GM12878 (cell line): ENCODE data around the gene AKTIP. TPM values are rescaled to one million over a fixed set of nuclear protein-coding genes. Genes with fewer than 3 reads are reported as not detected.

Experiments
- ATAC-seq: fragments of 200-7000 bp; cut with Tn5 transposase; 3 replicates; pipeline ENCODE4 v1.9.1; 2020; ENCODE audit warnings: mild to moderate bottlenecking, moderate library complexity
- BruUV-seq: library from RNA; stranded (reverse); fragments of 400-500 nt; replicated peaks from 2 replicates; lab custom pipeline; 2021; lab: Mats Ljungman, UMichigan
- CTCF ChIA-PET: fragments of 300-600 bp; sonication (Branson Sonifier 250); formaldehyde crosslinking; extraction: SDS; loops from one replicate; lab custom pipeline; 2021; ENCODE audit warnings: inconsistent platforms; lab: Yijun Ruan, JAX
- POLR2A ChIA-PET: fragments of 350-600 bp; formaldehyde crosslinking; extraction: SDS; loops from one replicate; lab custom pipeline; 2021; ENCODE audit warnings: inconsistent platforms; lab: Charles Lee
- RAD21 ChIA-PET: fragments of 300-600 bp; sonication (Branson Sonifier 250); formaldehyde crosslinking; loops from one replicate; lab custom pipeline; 2023; ENCODE audit warnings: antibody characterized with exemption; ENCODE audit not compliant: unreplicated experiment; lab: Charles Lee
- SMC1A ChIA-PET: fragments of 300-600 bp; sonication (Branson Sonifier 250); formaldehyde crosslinking; loops from one replicate; lab custom pipeline; 2023; ENCODE audit not compliant: unreplicated experiment, uncharacterized antibody; lab: Charles Lee
- DNase-seq: peaks from one replicate; pipeline ENCODE4 v3.0.0-alpha.2; 2011; ENCODE audit warnings: low read depth, low spot score
- FAIRE-seq: peaks from 3 replicates; lab custom pipeline; 2011; peaks lifted over from hg19 to GRCh38; lab: Jason Lieb, UNC
- H2AFZ ChIP-seq: 2 replicates; pipeline ENCODE4 v1.6.0; 2011; ENCODE audit warnings: low read depth, low read length, control low read depth; ENCODE audit not compliant: control insufficient read depth
- H3K27ac ChIP-seq: 2 replicates; pipeline ENCODE4 v1.5.1; 2011; ENCODE audit warnings: control low read depth; ENCODE audit not compliant: control insufficient read depth, insufficient read depth
- H3K27me3 ChIP-seq, 2 experiments: replicated peaks in 1 of 2; 2 replicates each; pipeline versions ENCODE4 v1.6.0 to v1.6.1; 2011; ENCODE audit warnings: low read length in 1 of 2; ENCODE audit not compliant: control insufficient read depth in 2 of 2, insufficient read depth in 2 of 2
- H3K36me3 ChIP-seq, 2 experiments: 2 replicates each; pipeline ENCODE4 v1.5.1; 2011; ENCODE audit warnings: low read length in 1 of 2; ENCODE audit not compliant: control insufficient read depth in 2 of 2, insufficient read depth in 2 of 2
- H3K4me1 ChIP-seq: 2 replicates; pipeline ENCODE4 v1.6.1; 2011; ENCODE audit warnings: mild to moderate bottlenecking, low read length, moderate library complexity, mixed read lengths; ENCODE audit not compliant: control insufficient read depth, insufficient read depth
- H3K4me2 ChIP-seq: 2 replicates; pipeline ENCODE4 v1.6.0; 2011; ENCODE audit warnings: control low read depth; ENCODE audit not compliant: control insufficient read depth, insufficient read depth
- H3K4me3 ChIP-seq: fragments of 200-600 bp; sonication (generic); 2 replicates; pipeline ENCODE4 v1.5.1; 2016
- H3K79me2 ChIP-seq: 2 replicates; pipeline ENCODE4 v1.6.0; 2011; ENCODE audit warnings: low read length; ENCODE audit not compliant: control insufficient read depth, insufficient read depth
- H3K9ac ChIP-seq: 2 replicates; pipeline ENCODE4 v1.8.0; 2011; ENCODE audit warnings: low read length, control low read depth, mixed read lengths; ENCODE audit not compliant: control insufficient read depth, insufficient read depth
- H3K9me3 ChIP-seq: replicated peaks from 3 replicates; pipeline ENCODE4 v1.5.1; 2011; ENCODE audit warnings: mild to moderate bottlenecking, low read length; ENCODE audit not compliant: control insufficient read depth, insufficient read depth
- H4K20me1 ChIP-seq: 2 replicates; pipeline ENCODE4 v1.6.0; 2011; ENCODE audit not compliant: control insufficient read depth, insufficient read depth
- EED ChIP-seq: sonication (generic); IDR thresholded peaks from 2 replicates; pipeline ENCODE4 v1.6.1; 2016; ENCODE audit warnings: antibody characterized with exemption, low read depth
- HDAC2 ChIP-seq: fragments of 200-600 bp; sonication (generic); IDR thresholded peaks from 2 replicates; pipeline ENCODE4 v1.6.1; 2017
- HDGF ChIP-seq: fragments of 450-650 bp; IDR thresholded peaks from 2 replicates; pipeline ENCODE4 v1.6.1; 2016; ENCODE audit warnings: antibody characterized with exemption
- JUND ChIP-seq: IDR thresholded peaks from 2 replicates; pipeline ENCODE4 v1.6.1; 2012; ENCODE audit warnings: low read depth, mild to moderate bottlenecking, low read length, improper control_type of control experiment, moderate library complexity
- NFYA ChIP-seq: IDR thresholded peaks from 2 replicates; pipeline ENCODE4 v1.6.1; 2011; ENCODE audit warnings: low read depth, mild to moderate bottlenecking, low read length, improper control_type of control experiment, borderline replicate concordance
- NR2C1 ChIP-seq: fragments of 450-650 bp; IDR thresholded peaks from 2 replicates; pipeline ENCODE4 v1.6.1; 2017; ENCODE audit warnings: antibody characterized with exemption, mild to moderate bottlenecking, moderate library complexity
- SP1 ChIP-seq: IDR thresholded peaks from one replicate; pipeline ENCODE4 v1.6.1; 2011; ENCODE audit warnings: low read depth, low read length
- TCF12 ChIP-seq: IDR thresholded peaks from 2 replicates; pipeline ENCODE4 v1.6.1; 2011; ENCODE audit warnings: low read depth, mild to moderate bottlenecking, low read length
- ZNF274 ChIP-seq: IDR thresholded peaks from one replicate; pipeline ENCODE4 v1.8.0; 2011; ENCODE audit not compliant: insufficient read length, insufficient read depth
- WGBS: methylation state at CpG from one replicate; pipeline ENCODE4 v1.1.6; 2016; ENCODE audit warnings: low lambda C conversion rate; ENCODE audit not compliant: insufficient replicate concordance, insufficient coverage; ENCODE audit errors: missing lambda C conversion rate; 5-methylcytosine and 5-hydroxymethylcytosine counted together
- in situ Hi-C: fragments of 300-500 bp; cut with MboI; formaldehyde crosslinking; loops from 9 replicates; pipeline ENCODE4 v1.14.3; 2018; ENCODE audit warnings: mixed read lengths
- intact Hi-C: fragments of 100-400 bp; cut with micrococcal nuclease; formaldehyde crosslinking; loops from one replicate; pipeline ENCODE4 v1.14.2; 2022; ENCODE audit not compliant: unreplicated experiment
- polyA plus RNA-seq, 11 experiments: library from polyadenylated mRNA; depleted of rRNA in 4 of 11; unstranded in 6 of 11; stranded (reverse) in 5 of 11; fragments of >200 nt; fragmentation: Nextera tagmentation in 4 of 11; fragmentation: Illumina TruSeq in 1 of 11; extraction: Ambion mirVana in 4 of 11; extraction: Trizol in 1 of 11; gene quantifications; 1 replicate in 1 of 11; 2 replicates in 10 of 11; pipeline versions ENCODE4 v1.2.1 to v1.2.3, GENCODE V29; 2011 to 2016; ENCODE audit warnings: inconsistent platforms in 2 of 11, missing spikeins in 2 of 11, low read depth in 1 of 11
- total RNA-seq, 4 experiments: library from RNA; depleted of rRNA in 3 of 4; stranded (reverse); fragments of >200 nt in 3 of 4; fragmentation: Illumina TruSeq in 1 of 4; extraction: Trizol in 1 of 4; gene quantifications; 2 replicates each; pipeline versions ENCODE4 v1.2.1 to v1.2.3, GENCODE V29; 2013 to 2021

The AKTIP gene
- total and polyA plus RNA-seq, 10 of the 15 experiments (the other 5 are each of a cell fraction or from before 2014, with no cell fraction given), result 11.4 to 22.9 (median 13.6) TPM

DNA sequence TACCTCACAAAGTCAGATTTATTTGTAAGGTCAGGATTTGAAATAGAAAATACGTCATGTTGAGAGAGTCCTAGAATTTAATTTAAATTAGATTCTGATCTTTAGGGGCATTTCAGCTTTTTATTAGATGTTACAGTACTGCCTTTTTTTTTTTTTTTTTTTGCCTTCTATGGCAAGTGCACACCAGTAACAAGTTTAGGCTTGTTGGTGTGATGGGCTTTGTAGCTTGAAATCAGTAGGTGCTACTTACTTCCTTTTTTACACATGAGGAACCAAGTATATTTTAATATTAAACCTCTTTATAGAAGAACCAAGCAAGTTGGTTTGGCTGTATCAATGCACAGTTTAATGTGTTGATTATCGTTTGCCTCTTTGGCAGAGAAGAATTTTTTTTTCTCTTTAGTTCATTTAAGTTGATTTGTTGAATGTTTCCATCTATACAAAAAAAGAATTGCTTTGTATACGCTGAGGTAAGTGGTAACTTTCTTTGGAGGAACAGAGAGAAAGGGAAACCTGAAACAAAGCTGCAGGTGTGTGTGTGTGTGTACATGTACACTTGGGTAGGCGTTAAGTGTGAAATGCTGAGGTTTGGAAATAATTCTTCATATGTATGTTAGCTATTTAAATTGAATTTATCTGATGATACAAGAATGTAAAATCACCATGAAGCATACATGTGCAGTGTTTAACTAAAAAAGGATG lies 53.0 kb downstream of the AKTIP start (continued):
- TF ChIP-seq HDGF (no peak), NR2C1 (no peak), JUND (no peak), SP1 (no peak)
- TF ChIP-seq, all 136 proteins: peak for 7

- ChIA-PET RAD21 (interaction anchor here (0.8 to 1.5 kb wide), 3 partner anchors 10 to 103 kb away, joined by 3 to 4 read pairs (median 4); no protein-coding TSS in a partner anchor), POLR2A (interaction anchor here (0.9 to 1.1 kb wide), 2 partner anchors 11 to 87 kb away, joined by 3 to 5 read pairs; no protein-coding TSS in a partner anchor), CTCF (interaction anchor here (0.7 to 1.4 kb wide), 4 partner anchors 10 to 135 kb away, joined by 3 to 8 read pairs (median 4); no protein-coding TSS in a partner anchor), SMC1A (interaction anchor here (0.7 to 4.5 kb wide), 8 partner anchors 9 to 154 kb away, joined by 3 to 30 read pairs (median 4); no protein-coding TSS in a partner anchor)
- Histone ChIP-seq H3K9ac (no peak overlapping the region), H3K36me3 (peaks cover 0 to 7% of the 10 kb centered on the region in 2 experiments; a peak in 2 of 4 replicates), H2AFZ (no peak overlapping the region), H4K20me1 (no peaks in the 10 kb centered on the region), H3K4me2 (no peak overlapping the region), H3K79me2 (no peaks in the 10 kb centered on the region), H3K4me3 (no peak overlapping the region), H3K9me3 (no peaks in the 10 kb centered on the region), H3K27ac (no peak overlapping the region), H3K27me3 (no peaks in the 10 kb centered on the region), H3K4me1 (no peaks in the 10 kb centered on the region)
- intact Hi-C loops (no loop called here), in situ Hi-C loops (loop anchor here (10.0 kb wide), 1 partner anchor 381 kb away; no protein-coding TSS in a partner anchor)
- ATAC-seq (no peak), FAIRE-seq (no peak), DNase-seq (no peak)
- no TSS peak for BruUV-seq
- 63% methylated on average over 3 of the region's 3 CpGs for WGBS
- TF ChIP-seq EED, result no peak
- no peak for TF ChIP-seq JUND
- no peak for TF ChIP-seq TCF12
- no peak for TF ChIP-seq NFYA
- no peak for TF ChIP-seq HDAC2
- no peak for TF ChIP-seq ZNF274
Observed at GRCh38 chr16:53446090-53446489, 56.9 kb downstream of the AKTIP start.
